Activated CD8-positive, alpha-beta memory T cell treated with anti-CD3 and anti-CD28 coated beads for 1 hour (primary cell): ENCODE measurements around the gene BLOC1S6.
A peak's percentile ranks its signal among the peaks of the same experiment; 100 is the strongest.

Experiments
- DNase-seq, 2 donors: peaks; one replicate each; pipeline ENCODE4 v3.0.0-alpha.2; 2020; ENCODE audit warnings: low read depth in 1 of 2; ENCODE audit errors: extremely low read depth in 1 of 2

The BLOC1S6 gene

DNA sequence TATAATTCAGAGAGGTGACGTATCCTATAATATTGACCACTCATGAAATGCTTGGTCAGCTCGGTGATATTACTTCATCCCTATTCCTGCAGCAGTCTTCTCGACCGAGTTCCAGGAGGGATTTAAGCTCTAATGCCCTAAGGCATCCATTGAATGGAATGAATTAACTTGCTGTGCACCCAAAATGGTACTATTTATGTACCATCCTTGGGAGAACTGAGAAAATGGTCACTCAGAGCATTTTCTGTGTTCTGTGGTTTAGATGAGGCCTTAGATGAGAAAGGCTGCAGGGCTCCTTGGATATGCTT is 638 bp downstream of the BLOC1S6 start:
- no peak for DNase-seq

DNA sequence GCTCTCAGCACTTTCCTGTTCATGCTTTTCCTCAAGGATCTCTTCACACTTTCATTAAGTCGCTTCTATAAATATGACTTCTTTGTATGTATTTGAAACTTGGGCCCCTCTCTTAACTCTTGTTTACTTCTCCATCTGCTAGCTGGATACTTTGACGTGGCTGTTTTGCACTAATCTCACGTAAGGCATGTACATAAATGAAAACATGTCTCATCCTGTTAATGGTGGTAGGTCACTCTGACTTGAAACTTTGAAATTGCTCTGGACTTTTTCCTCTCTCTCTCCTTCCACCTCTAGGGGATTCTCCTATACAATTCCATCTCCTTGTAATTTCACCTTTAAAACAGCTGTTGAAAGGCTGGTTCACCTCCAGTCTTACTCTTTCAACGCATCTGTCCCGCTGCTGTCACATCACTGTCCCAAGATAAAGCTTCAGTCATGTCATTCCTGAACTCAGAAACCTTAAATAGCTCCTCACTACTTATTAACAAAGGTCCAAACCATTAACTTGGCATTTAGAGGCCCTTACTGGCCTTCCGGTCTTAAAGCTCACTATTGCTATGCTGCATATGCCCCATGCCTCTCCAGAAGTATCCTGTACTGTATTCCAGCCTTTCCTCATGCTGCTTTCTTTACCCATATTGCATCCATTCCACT is 1.2 kb downstream of the BLOC1S6 start:
- DNase-seq, result no peak

DNA sequence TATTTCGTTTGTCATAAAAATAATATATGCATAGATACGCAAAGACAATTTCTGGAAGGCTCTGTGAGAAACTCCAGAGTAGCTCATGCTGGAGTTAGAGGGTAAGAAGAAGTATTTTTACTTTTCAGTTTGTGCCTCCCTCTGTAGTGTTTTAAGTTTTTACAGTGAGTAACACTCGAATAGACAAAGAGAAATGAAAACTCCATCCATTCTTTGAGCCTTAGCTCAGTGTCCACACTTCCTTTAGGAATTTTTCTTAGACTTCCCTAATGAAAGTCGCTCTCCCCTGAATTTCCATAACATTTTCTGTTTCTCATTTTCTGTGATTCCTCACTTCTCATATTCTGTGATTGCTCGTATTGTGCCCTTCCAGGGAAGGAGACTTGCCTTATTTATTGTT is 2.1 kb downstream of the BLOC1S6 start:
- DNase-seq, result no peak

DNA sequence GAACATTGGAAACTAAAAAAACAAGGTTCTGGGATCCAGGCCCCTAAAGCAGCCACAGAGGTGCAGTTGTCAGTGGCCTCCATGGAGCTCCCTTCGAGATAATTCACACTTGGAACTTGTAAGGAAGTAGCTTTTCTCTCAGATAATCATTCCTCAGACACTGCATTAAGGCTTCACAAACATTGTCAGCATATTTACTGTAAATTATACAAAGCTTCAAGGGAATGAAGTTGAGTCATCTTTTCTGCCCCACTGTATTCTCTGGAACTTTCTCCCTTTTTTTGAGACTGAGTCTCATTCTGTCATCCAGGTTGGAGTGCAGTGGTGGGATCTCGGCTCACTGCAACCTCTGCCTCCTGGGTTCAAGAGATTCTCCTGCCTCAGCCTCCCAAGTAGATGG is 7.1 kb downstream of the BLOC1S6 start:
- DNase-seq, result no peak

DNA sequence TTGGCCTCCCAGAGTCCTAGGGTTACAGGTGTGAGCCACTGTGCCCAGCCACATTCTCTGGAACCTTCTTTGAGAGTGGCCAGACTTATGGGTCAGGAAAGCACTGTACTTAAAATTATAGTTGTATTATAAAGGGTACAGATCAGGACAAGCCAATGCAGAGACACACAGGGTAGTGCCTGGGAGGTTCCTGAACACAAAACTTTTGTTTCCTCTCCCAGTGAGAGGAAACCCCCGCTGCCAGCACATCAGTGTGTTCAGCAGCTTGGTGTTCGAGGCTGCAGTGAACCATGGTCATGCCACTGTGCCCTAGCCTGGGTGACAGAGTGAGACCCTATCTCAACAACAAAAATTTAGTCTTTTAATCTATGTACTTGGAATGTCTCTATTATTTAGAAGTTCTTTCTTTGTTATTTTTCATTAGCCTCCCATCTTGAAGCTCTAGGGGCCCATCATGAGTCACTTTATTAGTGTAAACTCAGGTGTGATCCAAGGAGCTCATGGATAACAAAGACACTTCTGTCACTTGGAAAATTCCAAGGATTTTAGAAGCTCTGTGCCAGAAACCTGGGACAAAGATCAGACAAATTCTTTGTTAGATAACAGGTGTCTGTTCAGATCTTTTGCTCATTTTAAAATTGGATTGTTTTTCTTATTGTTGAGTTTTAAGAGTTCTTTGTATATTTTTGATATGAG is 7.8 kb downstream of the BLOC1S6 start:
- no peak for DNase-seq

DNA sequence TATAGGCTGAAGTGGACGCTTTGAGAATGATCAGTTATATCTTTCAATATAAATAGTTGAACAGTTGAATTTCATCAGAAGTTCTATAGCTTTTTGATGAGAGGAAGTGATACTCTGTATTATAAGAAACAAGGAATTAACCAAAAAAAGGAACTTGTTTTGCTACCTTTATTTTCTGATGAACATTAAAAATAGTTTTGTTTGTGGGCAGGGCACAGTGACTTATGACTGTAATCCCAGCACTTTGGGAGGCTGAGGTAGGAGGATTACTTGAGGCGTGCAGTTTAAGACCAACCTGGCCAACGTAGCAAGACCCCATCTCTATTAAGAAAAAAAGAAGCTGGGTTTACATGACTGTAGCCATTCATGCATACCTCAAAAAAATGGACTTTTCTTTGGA is 16.7 kb downstream of the BLOC1S6 start:
- no peak for DNase-seq

DNA sequence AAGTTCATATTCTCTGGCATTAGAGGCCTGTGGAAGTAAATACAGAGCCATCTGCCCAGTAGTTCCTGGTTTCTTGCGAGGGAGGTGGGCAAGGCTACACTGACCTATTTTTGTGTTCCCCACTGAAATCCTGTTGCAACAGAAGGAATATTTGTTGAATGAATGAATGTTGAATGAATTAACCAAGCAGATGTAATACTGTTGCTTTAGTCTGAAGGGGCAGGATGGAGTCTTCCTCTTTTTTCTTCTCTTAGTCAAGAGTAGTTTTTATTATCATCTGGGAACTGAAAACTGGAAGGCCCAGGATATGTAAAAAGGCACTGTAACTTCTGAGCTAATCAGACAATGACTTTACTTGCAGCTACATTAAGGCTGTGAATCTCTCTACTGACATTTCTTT is 17.1 kb downstream of the BLOC1S6 start:
- DNase-seq, result no peak

DNA sequence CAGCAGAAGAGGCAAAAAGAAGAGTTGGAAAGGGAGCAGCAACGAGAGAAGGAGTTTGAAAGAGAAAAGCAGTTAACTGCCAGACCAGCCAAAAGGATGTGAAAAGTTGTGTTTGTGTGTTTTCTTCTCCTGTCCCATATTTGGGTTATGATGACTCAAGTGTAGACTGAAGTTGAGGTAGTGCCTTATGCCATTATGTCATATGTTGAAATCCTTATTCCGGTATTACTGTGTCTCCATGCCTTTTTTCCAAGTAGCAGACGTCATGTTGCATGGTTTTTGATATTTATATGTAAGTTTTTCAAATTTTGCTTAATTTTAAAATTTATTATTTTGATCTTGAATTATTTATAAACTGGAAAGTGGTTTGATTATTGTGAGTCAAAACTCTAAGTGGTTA is 19.2 kb downstream of the BLOC1S6 start:
- no peak for DNase-seq

DNA sequence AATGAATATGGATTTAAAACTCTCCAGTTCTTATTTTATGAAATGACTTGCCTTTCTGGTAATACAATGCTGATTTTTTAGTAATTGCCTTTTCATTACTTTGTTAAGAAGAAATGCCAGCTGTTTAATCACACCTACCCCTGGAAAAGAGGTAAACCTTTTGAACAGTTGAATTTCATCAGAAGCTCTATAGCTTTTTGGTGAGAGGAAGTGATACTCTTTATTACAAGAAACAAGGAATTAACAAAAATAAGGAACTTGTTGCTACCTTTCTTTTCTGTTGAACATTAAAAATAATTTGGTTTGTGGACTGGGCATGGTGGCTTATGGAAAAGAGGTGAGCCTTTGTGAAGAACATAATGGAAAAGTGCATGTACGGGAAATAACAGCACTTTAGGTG is 19.7 kb downstream of the BLOC1S6 start:
- DNase-seq, result no peak

DNA sequence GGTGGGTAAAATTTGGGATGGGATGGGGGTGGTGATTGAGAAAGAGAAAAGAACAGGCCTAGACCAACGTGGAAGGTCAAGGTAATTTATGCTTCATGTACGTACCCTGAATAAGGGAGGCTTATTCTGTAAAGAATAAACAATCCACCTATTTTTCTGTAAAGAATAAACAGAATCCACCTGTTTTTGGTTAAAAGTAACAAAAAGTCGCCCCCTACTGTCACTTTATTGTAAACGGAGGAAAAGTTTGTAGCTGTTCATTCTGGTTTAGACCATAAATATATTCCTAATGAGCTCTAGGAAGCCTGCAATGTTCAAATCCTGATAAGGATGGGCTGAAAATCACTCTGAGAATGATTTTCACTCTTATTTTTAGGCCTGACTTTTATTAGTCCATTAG is 24.1 kb downstream of the BLOC1S6 start:
- no peak for DNase-seq

DNA sequence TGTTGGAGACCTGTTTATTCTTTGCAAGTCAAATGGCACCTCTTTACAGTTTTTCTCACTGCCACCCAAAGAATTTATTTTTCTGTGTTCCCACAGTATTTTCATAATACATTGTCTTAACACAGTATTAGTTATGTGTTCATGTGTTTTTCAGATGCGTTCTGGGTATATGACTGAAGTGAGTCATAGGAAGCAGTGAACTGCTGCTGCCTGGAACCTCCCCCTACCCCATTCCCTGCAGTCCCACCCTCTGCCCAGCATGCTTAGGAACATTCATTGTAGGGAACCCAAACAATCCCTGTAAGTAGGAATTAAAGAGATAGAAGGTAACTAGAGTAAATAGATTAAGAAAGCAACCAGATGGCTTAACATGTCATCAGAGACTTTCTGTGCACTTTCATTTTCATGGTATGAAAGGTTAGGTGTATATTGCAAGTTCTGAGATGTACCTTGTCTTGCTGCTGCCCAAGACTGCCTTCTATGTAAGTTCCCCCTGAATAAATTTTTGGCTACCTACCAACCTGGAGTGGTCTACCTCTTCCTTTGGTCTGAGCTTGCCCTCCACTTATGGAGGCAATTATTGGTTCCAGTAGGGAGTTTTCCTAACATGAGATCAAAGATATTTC is 25.7 kb downstream of the BLOC1S6 start:
- no peak for DNase-seq

DNA sequence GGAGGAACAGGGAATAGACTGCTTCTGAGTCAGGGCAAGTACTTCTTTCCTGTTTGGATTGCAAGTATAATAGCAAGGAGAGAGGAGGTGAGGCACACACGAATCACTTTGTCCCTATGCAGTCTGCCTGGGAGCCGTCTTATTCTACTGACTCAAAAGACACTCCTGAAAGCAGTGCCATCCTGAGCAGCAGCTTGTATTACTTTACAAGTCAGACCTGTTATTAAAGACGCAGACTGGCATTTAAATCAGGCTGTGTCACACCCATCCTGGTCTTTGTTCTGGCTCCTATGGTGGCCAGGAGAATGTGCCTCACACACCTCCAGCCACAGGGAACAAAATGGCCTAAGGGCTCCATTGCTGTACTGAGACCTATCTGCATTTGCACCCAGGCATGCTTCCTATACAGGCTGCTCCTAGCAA is 29.7 kb downstream of the BLOC1S6 start:
- no peak for DNase-seq

DNA sequence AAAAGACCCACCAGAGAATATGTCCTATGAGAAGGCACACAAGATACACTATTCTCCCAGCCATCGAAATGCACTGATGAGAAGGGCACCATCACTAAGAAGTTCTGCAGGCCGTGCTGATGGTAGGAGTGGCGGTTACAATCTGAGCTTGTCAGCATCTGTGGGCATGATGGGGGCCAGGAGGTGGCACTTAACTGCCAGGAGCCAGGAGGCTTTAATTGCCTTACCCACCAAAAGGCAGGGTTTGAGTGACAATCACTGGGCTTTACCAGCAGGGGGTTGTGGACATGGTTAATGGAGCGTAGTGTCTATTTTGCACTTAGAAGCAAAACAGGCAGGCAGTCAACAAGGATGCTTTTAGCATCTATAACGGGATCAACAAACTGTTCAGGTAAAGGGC is 31.6 kb downstream of the BLOC1S6 start:
- no peak for DNase-seq

DNA sequence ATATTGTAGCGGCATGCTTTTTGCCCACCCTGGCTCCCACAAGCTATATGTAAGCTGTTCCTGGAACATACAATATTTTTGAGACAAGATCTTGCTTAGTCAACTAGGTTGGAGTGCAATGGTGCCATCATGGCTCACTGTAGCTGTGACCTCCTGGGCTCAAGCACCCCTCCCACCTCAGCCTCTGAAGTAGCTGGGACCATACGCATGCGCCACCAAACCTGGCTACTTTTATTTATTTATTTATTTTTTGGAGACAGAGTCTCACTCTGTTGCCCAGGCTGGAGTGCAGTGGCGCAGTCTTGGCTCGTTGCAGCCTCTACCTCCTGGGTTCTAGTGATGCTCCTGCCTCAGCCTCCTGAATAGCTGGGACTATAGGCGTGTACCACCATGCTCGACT is 41.0 kb downstream of the BLOC1S6 start:
- no peak for DNase-seq

DNA sequence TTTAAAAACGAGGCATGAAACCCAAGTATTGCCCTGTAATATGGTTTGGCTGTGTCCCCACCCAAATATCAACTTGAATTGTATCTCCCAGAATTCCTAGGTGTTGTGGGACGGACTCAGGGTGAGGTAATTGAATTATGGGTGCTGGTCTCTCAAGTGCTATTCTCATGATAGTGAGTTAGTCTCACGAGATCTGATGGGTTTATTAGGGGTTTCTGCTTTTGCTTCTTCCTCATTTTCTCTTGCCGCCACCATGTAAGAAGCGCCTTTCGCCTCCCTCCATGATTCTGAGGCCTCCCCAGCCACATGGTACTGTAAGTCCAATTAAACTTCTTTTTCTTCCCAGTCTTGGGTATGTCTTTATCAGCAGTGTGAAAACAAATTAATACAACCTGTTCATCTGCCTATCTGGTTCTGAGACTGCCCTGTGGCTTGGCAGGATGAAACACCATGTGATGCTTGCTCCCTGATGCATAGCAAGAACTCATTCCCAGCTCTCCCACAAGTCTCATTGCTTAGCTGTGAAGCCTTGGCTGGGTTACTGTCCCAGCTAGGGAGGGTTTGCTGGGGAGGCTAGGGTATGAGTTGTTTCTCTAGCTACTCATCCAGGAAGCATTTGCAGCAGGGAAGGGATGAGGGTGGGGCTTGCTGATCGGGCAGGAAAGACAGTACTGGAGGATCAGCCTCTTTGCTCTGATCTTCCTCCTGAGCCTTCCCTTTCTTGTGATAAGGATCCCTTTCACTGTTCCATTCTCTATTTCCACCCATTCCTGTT is 43.9 kb downstream of the BLOC1S6 start:
- DNase-seq, result no peak

DNA sequence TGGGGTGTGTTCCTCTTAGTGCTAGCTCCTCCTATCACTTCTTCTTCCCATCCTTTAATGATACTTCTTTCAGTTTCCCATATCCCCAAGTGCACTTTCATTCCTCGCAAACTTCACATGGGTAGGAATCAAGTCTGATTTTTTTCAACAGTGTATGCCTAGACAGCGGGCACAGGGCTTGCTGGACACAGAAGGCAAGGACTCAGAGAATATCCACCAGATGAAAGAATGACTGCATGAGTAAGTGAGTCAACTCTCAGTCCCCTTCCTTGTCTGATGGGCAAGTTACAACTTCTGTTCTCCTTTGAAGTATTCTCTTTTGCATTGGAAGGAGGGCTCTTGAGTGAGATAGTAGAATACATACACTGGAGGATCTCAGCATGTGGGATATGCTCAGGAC is 44.6 kb downstream of the BLOC1S6 start:
- no peak for DNase-seq

DNA sequence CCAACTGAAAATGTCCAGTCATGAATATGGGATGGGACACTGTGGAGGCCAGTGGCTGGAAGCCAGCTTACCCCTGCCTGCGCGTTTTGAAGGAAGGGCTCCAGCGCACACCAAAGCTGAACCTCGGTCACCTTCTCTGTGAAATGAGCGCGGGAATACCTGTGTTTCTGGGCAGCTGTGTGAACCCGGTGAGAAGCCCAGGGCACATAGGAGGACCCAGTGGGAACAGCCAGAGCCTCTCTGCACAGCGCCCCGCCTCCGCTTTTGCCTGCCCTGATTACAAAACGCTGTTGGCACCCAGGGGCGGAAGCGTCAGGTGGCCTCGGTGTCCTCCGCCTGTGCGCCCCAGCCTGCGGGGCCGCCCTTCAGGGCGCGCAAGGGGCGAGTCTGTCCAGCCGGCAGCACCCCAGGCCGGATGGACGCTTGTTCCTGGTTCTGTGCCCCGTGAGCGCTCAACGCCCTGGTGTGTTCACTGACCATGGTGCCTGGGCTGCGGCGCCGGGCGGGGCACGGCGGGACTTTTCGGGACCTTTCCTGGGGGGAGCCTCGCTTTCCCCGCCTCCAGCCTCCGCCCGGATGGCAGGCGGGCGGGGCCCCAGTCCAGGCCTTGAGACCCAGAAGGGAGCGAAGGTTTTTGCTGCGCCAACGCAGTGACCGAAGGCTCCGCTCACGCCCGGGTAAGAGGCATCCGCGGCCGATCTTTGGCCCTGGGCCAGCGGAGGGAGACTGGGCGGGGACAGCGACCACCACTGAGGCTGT is 47.4 kb downstream of the BLOC1S6 start, which contains the start of gene SQOR:
TSS of gene SQOR (plus strand) at position 598 of the 759 bp plus-strand sequence. CDS start 23,895 bp downstream, outside the sequence.
- DNase-seq, result peak in 1 of 2 donors; percentile 42

DNA sequence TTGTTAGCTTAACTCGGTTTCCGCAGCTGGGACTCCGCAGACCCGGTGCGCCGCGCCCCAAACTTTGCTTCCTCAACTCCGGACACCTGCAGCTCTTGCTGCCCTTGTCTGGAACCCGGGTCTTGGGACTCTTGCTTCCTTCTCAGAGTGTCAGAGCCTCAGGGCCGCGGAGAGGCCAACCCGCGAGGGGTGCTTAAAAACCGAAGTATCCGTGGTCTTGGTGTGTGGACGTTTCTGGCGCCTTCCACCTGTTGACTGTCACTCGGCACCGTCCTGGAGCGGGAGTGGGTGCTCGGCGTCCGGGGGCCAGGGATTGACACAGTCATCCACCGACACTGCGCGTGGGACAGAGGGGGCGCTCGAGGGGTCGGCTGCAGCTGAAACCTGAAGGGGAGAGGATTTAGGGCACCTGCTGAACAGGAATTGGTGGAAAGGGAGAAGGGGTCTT is 48.0 kb downstream of the BLOC1S6 start:
- peak in 1 of 2 donors; percentile 57 for DNase-seq

DNA sequence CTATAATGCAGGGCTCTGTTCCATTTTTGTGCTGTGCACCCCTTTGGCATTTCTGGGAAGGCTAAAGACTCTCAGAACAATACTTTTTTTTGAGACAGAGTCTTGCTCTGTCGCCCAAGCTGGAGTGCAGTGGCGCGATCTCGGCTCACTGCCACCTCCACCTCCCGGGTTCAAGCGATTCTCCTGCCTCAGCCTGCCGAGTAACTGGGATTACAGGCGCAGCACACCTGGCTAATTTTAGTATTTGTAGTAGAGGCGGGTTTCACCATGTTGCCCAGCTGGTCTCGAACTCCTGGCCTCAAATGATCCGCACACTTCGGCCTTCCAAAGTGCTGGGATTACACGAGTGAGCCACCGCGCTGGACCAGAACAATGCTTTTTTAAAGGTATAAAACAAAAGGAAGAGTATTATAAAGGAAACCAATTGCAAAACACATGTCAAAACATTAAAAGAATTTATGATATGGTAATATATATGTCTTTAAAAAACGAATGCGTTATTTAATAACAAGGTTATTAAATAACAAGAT is 48.6 kb downstream of the BLOC1S6 start:
- no peak for DNase-seq

DNA sequence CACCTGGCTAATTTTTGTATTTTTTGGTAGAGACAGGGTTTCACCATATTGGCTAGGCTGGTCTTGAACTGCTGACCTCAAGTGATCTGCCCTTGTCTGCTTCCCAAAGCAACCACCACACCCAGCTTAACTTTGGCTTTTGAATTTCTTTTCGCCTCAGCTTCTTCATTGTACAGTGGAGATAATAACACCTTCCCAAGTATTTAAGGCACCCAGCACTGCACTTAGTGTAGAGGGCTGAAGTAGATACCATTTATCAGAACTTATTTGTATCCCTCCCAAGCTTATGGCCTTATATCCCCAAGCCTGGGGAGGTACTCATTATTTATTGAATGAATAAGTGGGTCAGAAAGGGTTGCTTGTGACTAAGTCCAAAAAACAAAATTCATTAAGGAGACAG is 50.0 kb downstream of the BLOC1S6 start:
- DNase-seq, result no peak
